ENCODE measurements around the gene KIF3C.

DNA sequence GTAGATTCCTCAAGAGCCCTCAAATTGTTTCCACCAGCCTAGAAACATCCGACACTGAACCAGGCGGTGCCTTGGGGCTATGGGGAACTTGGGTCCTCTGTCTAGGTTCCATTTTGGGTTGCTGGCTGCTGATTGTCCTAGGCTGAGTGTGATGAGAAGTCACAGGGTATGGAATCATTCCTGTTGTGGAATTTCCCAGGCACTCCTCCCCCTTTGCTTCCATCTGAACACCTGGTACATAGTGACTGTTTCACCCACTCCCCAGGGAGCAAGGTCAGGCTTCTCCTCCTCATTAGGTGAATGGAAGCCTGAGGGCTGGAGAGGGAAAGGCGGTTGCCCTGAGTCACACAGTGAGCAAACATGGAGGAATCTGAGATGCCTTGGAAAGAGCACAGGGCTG, 4.5 kb downstream of the KIF3C start:
- TF ChIP-seq KDM4B (IDR thresholded peaks at IDR 0.05; ENCODE audit: borderline replicate concordance in 2 of 2, low read depth in 1 of 2) (no peak), EP300 (IDR thresholded peaks at IDR 0.05; ENCODE audit: low read length) (no peak), ATF2 (CRISPR knock-in tag; IDR thresholded peaks at IDR 0.05) (no peak), NUFIP1 (IDR thresholded peaks at IDR 0.05; ENCODE audit: partially characterized antibody) (no peak), ILK (tag; IDR thresholded peaks at IDR 0.05; ENCODE audit: borderline replicate concordance, low read depth) (no peak), FOXK2 (conservative IDR thresholded peaks at IDR 0.05 in 1 of 2, IDR thresholded peaks at IDR 0.05 in 1 of 2; ENCODE audit: low read depth in 2 of 2) (no peak), PTTG1 (tag; IDR thresholded peaks at IDR 0.05; ENCODE audit: low read depth) (no peak), XRCC5 (IDR thresholded peaks at IDR 0.05; ENCODE audit: low read depth, low read length) (no peak), ZNF12 (CRISPR knock-in tag; IDR thresholded peaks at IDR 0.05) (no peak), ZNF146 (CRISPR knock-in tag; IDR thresholded peaks at IDR 0.05; ENCODE audit: unreplicated experiment) (no peak)
- TF ChIP-seq, protein P1, sequence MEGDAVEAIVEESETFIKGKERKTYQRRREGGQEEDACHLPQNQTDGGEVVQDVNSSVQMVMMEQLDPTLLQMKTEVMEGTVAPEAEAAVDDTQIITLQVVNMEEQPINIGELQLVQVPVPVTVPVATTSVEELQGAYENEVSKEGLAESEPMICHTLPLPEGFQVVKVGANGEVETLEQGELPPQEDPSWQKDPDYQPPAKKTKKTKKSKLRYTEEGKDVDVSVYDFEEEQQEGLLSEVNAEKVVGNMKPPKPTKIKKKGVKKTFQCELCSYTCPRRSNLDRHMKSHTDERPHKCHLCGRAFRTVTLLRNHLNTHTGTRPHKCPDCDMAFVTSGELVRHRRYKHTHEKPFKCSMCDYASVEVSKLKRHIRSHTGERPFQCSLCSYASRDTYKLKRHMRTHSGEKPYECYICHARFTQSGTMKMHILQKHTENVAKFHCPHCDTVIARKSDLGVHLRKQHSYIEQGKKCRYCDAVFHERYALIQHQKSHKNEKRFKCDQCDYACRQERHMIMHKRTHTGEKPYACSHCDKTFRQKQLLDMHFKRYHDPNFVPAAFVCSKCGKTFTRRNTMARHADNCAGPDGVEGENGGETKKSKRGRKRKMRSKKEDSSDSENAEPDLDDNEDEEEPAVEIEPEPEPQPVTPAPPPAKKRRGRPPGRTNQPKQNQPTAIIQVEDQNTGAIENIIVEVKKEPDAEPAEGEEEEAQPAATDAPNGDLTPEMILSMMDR (IDR thresholded peaks at IDR 0.05 in 2 of 3, conservative IDR thresholded peaks at IDR 0.05 in 1 of 3; ENCODE audit: insufficient read depth in 2 of 3, low read depth in 1 of 3, low read length in 3 of 3), result no peak
- TF ChIP-seq, protein P2, sequence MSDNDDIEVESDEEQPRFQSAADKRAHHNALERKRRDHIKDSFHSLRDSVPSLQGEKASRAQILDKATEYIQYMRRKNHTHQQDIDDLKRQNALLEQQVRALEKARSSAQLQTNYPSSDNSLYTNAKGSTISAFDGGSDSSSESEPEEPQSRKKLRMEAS (CRISPR knock-in tag; IDR thresholded peaks at IDR 0.05), result no peak
